Rectal smooth muscle tissue (tissue), 1 donor: Measurements from ENCODE around the gene CFAP97D2.
"Not testable (repeated sequence)": the region's sequence is repeated elsewhere in the genome, so short reads cannot be mapped to it uniquely, and the experiment has no call there.

Experiments
- H3K27ac ChIP-seq: one replicate; pipeline ENCODE4 v1.7.0; 2013; ENCODE audit warnings: low read depth, low read length, inconsistent platforms
- H3K27me3 ChIP-seq: one replicate; pipeline ENCODE4 v1.7.0; 2013; ENCODE audit warnings: low read length; ENCODE audit not compliant: control insufficient read depth, insufficient read depth
- H3K36me3 ChIP-seq: one replicate; pipeline ENCODE4 v1.7.0; 2013; ENCODE audit warnings: low read length; ENCODE audit not compliant: control insufficient read depth, insufficient read depth
- H3K4me1 ChIP-seq: one replicate; pipeline ENCODE4 v1.7.0; 2013; ENCODE audit warnings: low read length; ENCODE audit not compliant: control insufficient read depth, insufficient read depth
- H3K4me3 ChIP-seq: one replicate; pipeline ENCODE4 v1.7.0; 2013; ENCODE audit warnings: low read length
- H3K9ac ChIP-seq: one replicate; pipeline ENCODE4 v1.7.0; 2013; ENCODE audit warnings: low read length

Gene CFAP97D2

DNA sequence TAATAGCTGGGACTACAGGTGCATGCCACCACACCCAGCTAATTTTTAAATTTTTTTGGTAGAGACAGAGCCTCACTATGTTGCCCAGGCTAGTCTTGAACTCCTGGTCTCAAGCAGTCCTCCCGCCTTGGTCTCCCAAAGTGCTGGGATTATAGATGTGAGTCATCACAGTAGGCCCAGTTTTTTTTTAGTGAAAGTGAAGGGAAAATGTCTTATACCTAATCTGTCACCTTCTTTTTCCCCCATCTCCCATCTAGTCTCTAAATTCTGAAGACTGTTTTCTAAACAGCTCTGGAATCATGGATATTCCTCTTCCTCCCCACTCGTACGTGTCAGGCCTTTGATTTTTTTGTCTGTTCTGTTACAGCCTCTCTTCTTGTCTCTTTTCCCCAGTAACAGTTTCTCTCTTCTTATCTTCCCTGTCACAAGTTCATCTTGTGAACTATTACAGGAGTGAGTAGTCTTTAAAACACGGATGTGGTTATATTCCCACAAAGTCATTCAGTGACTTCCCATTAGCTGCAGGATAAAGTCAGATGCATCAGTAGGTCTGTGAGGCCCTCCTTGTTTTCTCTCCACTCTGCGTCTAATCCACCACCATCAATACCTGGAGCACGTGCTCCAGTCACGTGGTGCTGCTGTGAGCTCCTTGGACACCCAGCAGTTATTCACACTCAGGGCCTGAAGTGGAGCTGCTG is 58.5 kb downstream of the CFAP97D2 start:
- peaks cover 27% of the 10 kb centered on the region for H3K36me3 ChIP-seq

GRCh38 chr13:114241918-114242317 is 62.9 kb downstream of the CFAP97D2 start:
- H3K27me3 ChIP-seq = no peaks in the 10 kb centered on the region
- no peak overlapping the region for H3K9ac ChIP-seq
- H3K4me1 ChIP-seq = no peaks in the 10 kb centered on the region
- peaks cover 39% of the 10 kb centered on the region for H3K36me3 ChIP-seq
- no peak overlapping the region for H3K27ac ChIP-seq
- H3K4me3 ChIP-seq = no peak overlapping the region

More for the DNA sequence above, 58.5 kb downstream of the CFAP97D2 start:
- no peak overlapping the region for H3K4me3 ChIP-seq
- no peaks in the 10 kb centered on the region for H3K27me3 ChIP-seq
- H3K27ac ChIP-seq = no peak overlapping the region
- peaks cover 10% of the 10 kb centered on the region for H3K4me1 ChIP-seq
- H3K9ac ChIP-seq = no peak overlapping the region

GRCh38 chr13:114243971-114244370 is 64.9 kb downstream of the CFAP97D2 start:
- Histone ChIP-seq H3K4me3 (no peak overlapping the region), H3K27ac (no peak overlapping the region), H3K4me1 (no peaks in the 10 kb centered on the region), H3K27me3 (no peaks in the 10 kb centered on the region), H3K9ac (no peak overlapping the region), H3K36me3 (peaks cover 30% of the 10 kb centered on the region)

DNA sequence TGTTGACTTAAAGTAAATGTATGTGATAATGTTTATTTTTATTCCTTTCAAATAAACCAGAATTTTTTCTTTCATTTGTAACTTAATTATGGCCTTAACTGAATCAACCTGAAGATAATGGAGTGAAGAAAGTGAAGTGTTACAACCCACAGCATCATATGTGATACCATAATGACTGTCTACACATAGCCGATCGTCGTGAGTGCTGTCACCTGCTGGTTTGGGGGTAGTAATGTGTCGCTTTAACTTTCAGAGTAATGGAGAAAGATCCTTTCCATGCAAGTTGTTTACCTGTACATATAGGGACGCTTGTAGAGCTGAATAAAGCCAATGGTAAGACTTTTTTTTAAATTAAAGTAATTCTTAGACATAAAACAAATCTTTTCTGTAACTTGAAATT is 65.6 kb downstream of the CFAP97D2 start:
- H3K4me3 ChIP-seq = no peak overlapping the region
- H3K27ac ChIP-seq = no peak overlapping the region
- peaks cover 29% of the 10 kb centered on the region for H3K36me3 ChIP-seq
- H3K9ac ChIP-seq = no peak overlapping the region
- H3K27me3 ChIP-seq = no peaks in the 10 kb centered on the region
- no peaks in the 10 kb centered on the region for H3K4me1 ChIP-seq

DNA sequence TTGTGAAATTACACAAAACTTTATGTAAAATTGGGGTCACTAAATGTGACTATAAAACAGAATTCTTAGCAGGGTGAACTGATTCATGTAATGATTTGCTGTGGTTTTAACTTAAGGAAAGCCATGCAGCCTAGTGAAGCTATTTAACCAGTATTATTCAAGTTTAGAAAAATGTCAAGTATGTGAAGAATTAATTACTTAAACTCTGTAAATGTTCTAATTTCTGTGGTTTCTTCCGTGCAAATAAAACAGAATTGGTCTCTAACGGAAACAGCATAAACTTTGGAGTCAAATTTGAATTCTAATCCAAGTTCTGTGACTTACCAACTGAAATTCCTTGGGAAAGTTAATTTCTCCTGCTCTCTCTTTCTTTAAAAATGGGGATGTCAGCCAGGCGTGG is 69.0 kb downstream of the CFAP97D2 start:
- Histone ChIP-seq H3K4me3 (no peak overlapping the region), H3K9ac (no peak overlapping the region), H3K27ac (no peak overlapping the region), H3K36me3 (peaks cover 25% of the 10 kb centered on the region), H3K27me3 (no peaks in the 10 kb centered on the region), H3K4me1 (no peaks in the 10 kb centered on the region)

DNA sequence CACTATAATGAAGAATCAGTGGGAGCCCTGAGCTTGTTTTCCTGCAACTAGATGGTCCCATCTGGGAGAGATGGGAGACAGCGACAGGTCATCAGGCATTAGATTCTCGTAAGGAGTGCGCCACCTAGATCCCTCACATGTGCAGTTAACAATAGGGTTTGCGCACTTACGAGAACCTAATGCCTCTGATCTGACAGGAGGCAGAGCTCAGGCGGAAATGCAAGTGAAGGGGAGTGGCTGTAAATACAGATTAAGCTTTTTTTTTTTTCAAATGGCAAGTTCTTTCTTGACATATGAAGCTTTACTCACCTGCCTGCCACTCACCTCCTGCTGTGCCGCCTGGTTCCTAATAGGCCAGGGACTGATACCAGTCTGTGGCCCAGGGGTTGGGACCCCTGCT is 70.0 kb downstream of the CFAP97D2 start:
- Histone ChIP-seq H3K36me3 (peaks cover 25% of the 10 kb centered on the region), H3K27me3 (no peaks in the 10 kb centered on the region), H3K9ac (no peak overlapping the region), H3K4me3 (no peak overlapping the region), H3K4me1 (no peaks in the 10 kb centered on the region), H3K27ac (no peak overlapping the region)

DNA sequence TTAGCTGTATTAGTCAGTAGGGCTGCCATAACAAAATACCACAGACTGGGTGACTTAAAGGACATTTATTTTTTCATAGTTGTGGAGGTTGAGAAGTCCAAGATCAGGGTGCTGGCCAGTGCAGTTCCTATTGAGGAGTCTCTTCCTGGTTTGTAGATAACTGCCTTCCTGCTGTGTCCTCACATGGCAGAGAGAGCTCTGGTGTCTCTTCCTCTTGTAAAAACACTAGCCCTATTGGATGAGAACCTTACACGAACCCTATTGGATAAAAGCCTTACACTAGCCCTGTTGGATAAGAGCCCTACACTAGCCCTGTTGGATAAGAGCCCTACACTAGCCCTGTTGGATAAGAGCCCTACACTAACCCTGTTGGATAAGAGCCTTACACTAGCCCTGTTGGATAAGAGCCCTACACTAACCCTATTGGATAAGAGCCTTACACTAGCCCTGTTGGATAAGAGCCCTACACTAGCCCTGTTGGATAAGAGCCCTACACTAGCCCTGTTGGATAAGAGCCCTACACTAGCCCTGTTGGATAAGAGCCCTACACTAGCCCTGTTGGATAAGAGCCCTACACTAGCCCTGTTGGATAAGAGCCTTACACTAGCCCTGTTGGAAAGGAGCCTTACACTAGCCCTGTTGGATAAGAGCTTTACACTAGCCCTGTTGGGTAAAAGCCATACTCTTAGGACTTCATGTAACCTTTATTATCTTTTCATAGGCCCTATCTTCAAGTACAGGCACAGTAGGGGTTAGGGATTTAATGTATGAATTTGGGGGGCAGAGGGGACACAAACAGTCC is 72.8 kb downstream of the CFAP97D2 start:
- peaks cover 17% of the 10 kb centered on the region for H3K36me3 ChIP-seq

DNA sequence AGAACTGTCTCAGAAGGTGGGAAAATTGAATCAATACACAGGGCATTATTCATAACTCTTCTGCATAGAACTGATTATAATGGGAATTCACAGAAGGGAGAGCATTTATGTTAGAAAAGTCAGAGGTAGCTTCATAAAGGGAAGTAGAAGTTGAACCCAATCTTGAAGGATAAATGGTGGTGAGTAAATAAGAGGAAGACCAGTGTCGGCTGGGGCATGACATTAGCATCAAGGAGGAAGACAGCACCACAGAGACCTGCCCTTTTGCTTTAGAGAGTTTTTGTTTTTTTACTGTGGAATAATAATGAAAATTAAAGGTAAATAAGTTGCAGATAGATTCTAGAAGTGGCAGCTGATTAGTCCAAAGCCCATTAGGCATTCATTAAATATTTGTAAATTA is 77.5 kb downstream of the CFAP97D2 start:
- Histone ChIP-seq H3K27me3 (no peaks in the 10 kb centered on the region), H3K4me3 (no peak overlapping the region), H3K27ac (no peak overlapping the region), H3K36me3 (peaks cover 24% of the 10 kb centered on the region), H3K4me1 (no peaks in the 10 kb centered on the region), H3K9ac (no peak overlapping the region)

More for the DNA sequence above, 72.8 kb downstream of the CFAP97D2 start:
- not testable (repeated sequence) for H3K27me3 ChIP-seq, H3K27ac ChIP-seq, H3K9ac ChIP-seq, H3K4me1 ChIP-seq, H3K4me3 ChIP-seq

DNA sequence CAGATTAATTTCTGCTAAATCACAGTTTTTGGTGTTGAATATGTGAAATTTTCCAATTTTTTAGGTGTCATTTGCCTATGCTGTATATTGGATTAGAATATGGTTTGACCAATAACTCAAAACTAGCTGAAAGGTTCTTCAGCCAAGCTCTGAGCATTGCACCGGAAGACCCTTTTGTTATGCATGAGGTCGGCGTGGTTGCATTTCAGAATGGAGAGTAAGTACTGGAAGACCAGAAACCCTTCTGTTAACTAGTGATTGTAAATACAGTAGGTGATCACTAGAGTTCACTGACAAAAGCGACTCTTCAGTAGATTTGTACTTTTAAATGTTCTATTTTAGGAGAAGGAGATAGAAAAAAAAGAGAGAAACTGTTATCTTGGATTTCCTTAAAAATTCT is 78.0 kb downstream of the CFAP97D2 start:
- Histone ChIP-seq H3K4me1 (no peaks in the 10 kb centered on the region), H3K27ac (no peak overlapping the region), H3K4me3 (no peak overlapping the region), H3K9ac (no peak overlapping the region), H3K36me3 (peaks cover 24% of the 10 kb centered on the region), H3K27me3 (no peaks in the 10 kb centered on the region)

DNA sequence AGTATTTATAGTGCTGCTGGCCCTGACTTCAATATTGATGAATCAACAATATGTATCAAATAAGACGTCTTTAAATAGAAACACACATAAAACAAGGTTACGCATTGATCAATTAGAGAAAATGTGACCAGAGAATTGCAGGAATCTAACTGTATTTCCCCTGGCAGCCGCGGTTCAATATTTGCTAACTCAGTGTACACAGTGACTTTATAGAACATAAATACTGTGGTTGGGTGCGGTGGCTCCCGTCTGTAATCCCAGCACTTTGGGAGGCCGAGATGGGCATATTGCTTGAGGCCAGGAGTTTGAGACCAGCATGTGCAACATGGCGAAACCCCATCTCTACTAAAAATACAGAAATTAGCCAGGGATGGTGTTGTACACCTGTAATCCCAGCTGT is 79.5 kb downstream of the CFAP97D2 start:
- Histone ChIP-seq H3K9ac (no peak overlapping the region), H3K4me3 (no peak overlapping the region), H3K27me3 (no peaks in the 10 kb centered on the region), H3K4me1 (no peaks in the 10 kb centered on the region), H3K27ac (no peak overlapping the region), H3K36me3 (peaks cover 35% of the 10 kb centered on the region)

DNA sequence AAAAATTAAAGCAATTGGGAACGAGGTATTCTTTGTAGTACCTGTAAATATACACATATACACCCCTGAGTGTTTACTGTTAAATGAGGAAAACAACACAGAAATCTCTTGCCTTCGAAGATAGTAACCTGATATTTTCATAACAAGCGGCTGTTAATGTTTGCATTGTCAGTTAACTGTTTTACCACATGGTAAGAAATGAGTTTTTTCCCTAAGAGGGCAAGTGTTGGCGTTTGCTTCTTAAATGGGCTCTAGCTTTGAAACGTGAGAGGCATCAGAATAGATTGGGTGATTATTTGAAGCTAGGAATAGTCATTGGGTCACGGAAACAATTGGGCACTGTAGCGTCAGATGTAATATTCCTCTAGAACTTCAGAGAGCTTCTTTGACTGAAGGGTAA is 80.3 kb downstream of the CFAP97D2 start:
- H3K27ac ChIP-seq = no peak overlapping the region
- no peak overlapping the region for H3K4me3 ChIP-seq
- no peaks in the 10 kb centered on the region for H3K4me1 ChIP-seq
- H3K9ac ChIP-seq = no peak overlapping the region
- peaks cover 37% of the 10 kb centered on the region for H3K36me3 ChIP-seq
- no peaks in the 10 kb centered on the region for H3K27me3 ChIP-seq

- H3K36me3 ChIP-seq = peaks cover 39% of the 10 kb centered on the region
- no peak overlapping the region for H3K27ac ChIP-seq
- H3K9ac ChIP-seq = no peak overlapping the region
Measured at GRCh38 chr13:114259974-114260373, 80.9 kb downstream of the CFAP97D2 start.

DNA sequence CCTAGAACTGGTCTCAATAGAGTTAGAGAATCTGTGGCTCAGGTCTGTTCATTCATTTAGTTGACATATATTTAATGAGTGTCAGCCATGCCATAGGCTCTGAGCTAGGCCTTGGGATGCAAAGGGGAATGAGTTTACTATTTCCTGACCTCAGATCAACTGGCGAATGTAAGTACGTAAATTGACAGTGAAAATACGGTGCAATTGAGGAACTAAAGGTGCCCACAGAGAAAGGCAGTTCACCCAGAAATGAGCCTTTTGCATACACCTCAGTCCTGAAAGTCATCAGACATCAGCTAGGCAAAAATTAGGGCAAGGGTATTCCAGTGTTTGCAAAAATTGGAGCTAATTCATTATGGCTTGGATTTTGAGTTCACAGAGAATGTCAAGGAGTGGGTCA is 81.8 kb downstream of the CFAP97D2 start:
- Histone ChIP-seq H3K27me3 (no peaks in the 10 kb centered on the region), H3K36me3 (peaks cover 43% of the 10 kb centered on the region), H3K4me3 (no peak overlapping the region), H3K9ac (no peak overlapping the region), H3K4me1 (no peaks in the 10 kb centered on the region), H3K27ac (no peak overlapping the region)

More at GRCh38 chr13:114259974-114260373, 80.9 kb downstream of the CFAP97D2 start:
- Histone ChIP-seq H3K27me3 (no peaks in the 10 kb centered on the region), H3K4me1 (no peaks in the 10 kb centered on the region), H3K4me3 (no peak overlapping the region)
